Esophagus (tissue), 2 donors: ENCODE results near the gene ZNF891. TPM values are rescaled to one million over a fixed set of nuclear protein-coding genes. Genes with fewer than 3 reads are reported as not detected.

Experiments
- H3K27ac ChIP-seq, 2 donors: one replicate each; pipeline ENCODE4 v1.5.1; 2013; ENCODE audit warnings: low read depth in 2 of 2, mild to moderate bottlenecking in 2 of 2, inconsistent platforms in 1 of 2, low read length in 1 of 2, moderate library complexity in 1 of 2
- H3K27me3 ChIP-seq, 2 donors: one replicate each; pipeline ENCODE4 v1.6.1; 2013; ENCODE audit warnings: low read length in 2 of 2, control low read depth in 1 of 2, mild to moderate bottlenecking in 1 of 2; ENCODE audit not compliant: insufficient read depth in 2 of 2, control insufficient read depth in 1 of 2
- H3K36me3 ChIP-seq, 2 donors: one replicate each; pipeline ENCODE4 v1.6.1; 2013; ENCODE audit warnings: low read length in 1 of 2; ENCODE audit not compliant: control insufficient read depth in 2 of 2, insufficient read depth in 2 of 2
- H3K4me1 ChIP-seq, 2 donors: one replicate each; pipeline ENCODE4 v1.6.1; 2013; ENCODE audit warnings: low read length in 1 of 2; ENCODE audit not compliant: control insufficient read depth in 2 of 2, insufficient read depth in 2 of 2
- H3K4me3 ChIP-seq, 2 donors: one replicate each; pipeline ENCODE4 v1.5.1; 2013; ENCODE audit warnings: low read length in 2 of 2, mild to moderate bottlenecking in 2 of 2, low read depth in 1 of 2, moderate library complexity in 1 of 2
- H3K9me3 ChIP-seq, 2 donors: one replicate each; pipeline ENCODE4 v1.6.1; 2013; ENCODE audit warnings: mild to moderate bottlenecking in 2 of 2, low read depth in 1 of 2, low read length in 1 of 2, moderate library complexity in 1 of 2; ENCODE audit not compliant: control insufficient read depth in 2 of 2, insufficient read depth in 1 of 2
- WGBS, 2 donors: extraction: QIAGEN DNeasy Blood & Tissue Kit; methylation state at CpG; one replicate each; pipeline ENCODE4 v1.1.7; 2013; 5-methylcytosine and 5-hydroxymethylcytosine counted together
- polyA plus RNA-seq, 2 donors: library from polyadenylated mRNA; stranded (reverse); fragments of 200-250 nt; gene quantifications; one replicate each; pipeline ENCODE4 v1.2.3, GENCODE V29; 2013
- donor health status: healthy with polysubstance abuse.
- donor health status: Bipolar disorder and iron deficiency.

ZNF891 gene
- polyA plus RNA-seq, 2 donors = 0.26 to 0.75 TPM

- Histone ChIP-seq H3K9me3 (peaks cover 12 to 32% of the 10 kb centered on the region in 2 donors), H3K36me3 (peaks cover 2 to 4% of the 10 kb centered on the region in 2 donors), H3K27ac (peak overlapping the region; percentile 98 to 99), H3K4me3 (peak overlapping the region; percentile 96 to 98), H3K4me1 (peaks cover 0 to 3% of the 10 kb centered on the region in 2 donors), H3K27me3 (no peaks in the 10 kb centered on the region)
- WGBS, 2 donors = 0% methylated on average over 22 of the region's 22 CpGs
These were observed 50.1 kb downstream of the ZNF891 start for GRCh38 chr12:133080026-133080367.

- no peak overlapping the region for H3K27ac ChIP-seq
- H3K9me3 ChIP-seq = peaks cover 17 to 18% of the 10 kb centered on the region in 2 donors
- no peaks in the 10 kb centered on the region for H3K27me3 ChIP-seq
- no peaks in the 10 kb centered on the region for H3K36me3 ChIP-seq
- no peaks in the 10 kb centered on the region for H3K4me1 ChIP-seq
- 87 to 89% methylated on average over 2 of the region's 2 CpGs for WGBS, 2 donors
- no peak overlapping the region for H3K4me3 ChIP-seq
These were observed 56.2 kb downstream of the ZNF891 start for GRCh38 chr12:133073836-133074235.

GRCh38 chr12:133063556-133063955 is 66.5 kb downstream of the ZNF891 start:
- peaks cover 17 to 37% of the 10 kb centered on the region in 2 donors for H3K9me3 ChIP-seq
- H3K27me3 ChIP-seq = no peaks in the 10 kb centered on the region
- WGBS, 2 donors = 94 to 100% methylated on average over 1 of the region's 1 CpG
- H3K36me3 ChIP-seq = peaks cover 0 to under 1% of the 10 kb centered on the region in 2 donors
- no peaks in the 10 kb centered on the region for H3K4me1 ChIP-seq
- no peak overlapping the region for H3K4me3 ChIP-seq
- H3K27ac ChIP-seq = no peak overlapping the region

GRCh38 chr12:133061954-133062353 is 68.1 kb downstream of the ZNF891 start:
- H3K4me3 ChIP-seq = no peak overlapping the region
- 96 to 100% methylated on average over 1 of the region's 1 CpG for WGBS, 2 donors
- H3K27me3 ChIP-seq = no peaks in the 10 kb centered on the region
- H3K9me3 ChIP-seq = peaks cover 23 to 35% of the 10 kb centered on the region in 2 donors
- H3K36me3 ChIP-seq = peaks cover 0 to 8% of the 10 kb centered on the region in 2 donors
- no peaks in the 10 kb centered on the region for H3K4me1 ChIP-seq
- H3K27ac ChIP-seq = no peak overlapping the region

- Histone ChIP-seq H3K9me3 (peaks cover 18 to 21% of the 10 kb centered on the region in 2 donors), H3K27me3 (no peaks in the 10 kb centered on the region), H3K36me3 (peaks cover 5 to 10% of the 10 kb centered on the region in 2 donors), H3K4me1 (no peaks in the 10 kb centered on the region), H3K27ac (no peak overlapping the region), H3K4me3 (no peak overlapping the region)
- WGBS, 2 donors = 95% methylated on average over 8 of the region's 8 CpGs
These were observed 71.6 kb downstream of the ZNF891 start for GRCh38 chr12:133058203-133059113.

GRCh38 chr12:133057446-133057845 is 72.6 kb downstream of the ZNF891 start:
- H3K36me3 ChIP-seq = peaks cover 8 to 13% of the 10 kb centered on the region in 2 donors
- 97% methylated on average over 5 of the region's 5 CpGs for WGBS, 2 donors
- H3K9me3 ChIP-seq = peaks cover 15 to 22% of the 10 kb centered on the region in 2 donors
- no peak overlapping the region for H3K27ac ChIP-seq
- no peak overlapping the region for H3K4me3 ChIP-seq
- no peaks in the 10 kb centered on the region for H3K4me1 ChIP-seq
- H3K27me3 ChIP-seq = no peaks in the 10 kb centered on the region

Other genes with a start within 250 kb of the ZNF891 start
- gene CHFR, start 242.7 kb downstream of the ZNF891 start, polyA plus RNA-seq = 10 to 100 TPM; 20.4 to 30.2 TPM
- 1 to 10 TPM; 1.9 to 4.3 TPM for gene ZNF605, start 174.0 kb downstream of the ZNF891 start, polyA plus RNA-seq
- gene ZNF26, start 143.9 kb downstream of the ZNF891 start, polyA plus RNA-seq = 1 to 10 TPM; 2.8 to 3.4 TPM
- gene ZNF84, start 92.8 kb downstream of the ZNF891 start, polyA plus RNA-seq = 1 to 10 TPM; 5.1 to 8.2 TPM
- gene ZNF140, start 49.4 kb downstream of the ZNF891 start, polyA plus RNA-seq = 10 to 100 TPM in 1 of 2 donors, 1 to 10 TPM in 1; 9.0 to 12.3 TPM
- gene ZNF10, start 353 bp upstream of the ZNF891 start, polyA plus RNA-seq = 1 to 10 TPM; 3.0 to 5.5 TPM
- gene ZNF268, start 51.2 kb upstream of the ZNF891 start, polyA plus RNA-seq = 1 to 10 TPM; 3.3 to 6.2 TPM
- not detected for gene ANHX, start 105.6 kb upstream of the ZNF891 start, polyA plus RNA-seq